HuH-7.5 (cell line): ENCODE results near the gene ABCG1.
"Not testable (repeated sequence)": the region's sequence is repeated elsewhere in the genome, so short reads cannot be mapped to it uniquely, and the experiment has no call there.

Experiments used
- DNase-seq: peaks from one replicate; pipeline ENCODE4 v3.0.0; 2011; ENCODE audit warnings: low spot score

ABCG1 gene

DNA sequence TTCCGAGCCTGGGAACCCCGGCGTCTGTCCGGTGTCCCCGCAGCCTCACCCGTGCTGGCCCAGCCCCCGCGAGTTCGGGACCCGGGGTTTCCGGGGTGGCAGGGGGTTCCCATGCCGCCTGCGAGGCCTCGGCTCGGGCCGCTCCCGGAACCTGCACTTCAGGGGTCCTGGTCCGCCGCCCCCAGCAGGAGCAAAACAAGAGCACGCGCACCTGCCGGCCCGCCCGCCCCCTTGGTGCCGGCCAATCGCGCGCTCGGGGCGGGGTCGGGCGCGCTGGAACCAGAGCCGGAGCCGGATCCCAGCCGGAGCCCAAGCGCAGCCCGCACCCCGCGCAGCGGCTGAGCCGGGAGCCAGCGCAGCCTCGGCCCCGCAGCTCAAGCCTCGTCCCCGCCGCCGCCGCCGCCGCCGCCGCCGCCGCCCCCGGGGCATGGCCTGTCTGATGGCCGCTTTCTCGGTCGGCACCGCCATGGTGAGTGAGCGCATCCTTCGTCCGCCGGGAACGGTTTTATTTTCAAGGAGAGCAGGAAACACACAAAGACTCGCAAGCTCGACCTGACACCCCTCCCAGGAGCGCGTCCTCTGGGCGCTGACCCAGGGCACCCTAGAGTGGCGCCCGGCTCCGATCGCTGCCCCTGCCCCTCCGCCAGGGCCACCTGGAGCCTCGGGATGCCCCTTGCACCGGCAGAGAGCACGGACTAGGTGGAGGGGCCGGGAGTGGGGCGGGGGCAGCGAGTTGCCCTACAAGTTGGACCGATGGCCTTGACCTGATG, at the start of gene ABCG1:
Gene ABCG1, plus strand, starts transcription at position 305 of the 770 bp plus-strand sequence. Its CDS starts 123 bp downstream, at position 428.
- DNase-seq, result peak; percentile 59

GRCh38 chr21:42169758-42170157, 49.2 kb upstream of the ABCG1 start:
- DNase-seq, result no peak

DNA sequence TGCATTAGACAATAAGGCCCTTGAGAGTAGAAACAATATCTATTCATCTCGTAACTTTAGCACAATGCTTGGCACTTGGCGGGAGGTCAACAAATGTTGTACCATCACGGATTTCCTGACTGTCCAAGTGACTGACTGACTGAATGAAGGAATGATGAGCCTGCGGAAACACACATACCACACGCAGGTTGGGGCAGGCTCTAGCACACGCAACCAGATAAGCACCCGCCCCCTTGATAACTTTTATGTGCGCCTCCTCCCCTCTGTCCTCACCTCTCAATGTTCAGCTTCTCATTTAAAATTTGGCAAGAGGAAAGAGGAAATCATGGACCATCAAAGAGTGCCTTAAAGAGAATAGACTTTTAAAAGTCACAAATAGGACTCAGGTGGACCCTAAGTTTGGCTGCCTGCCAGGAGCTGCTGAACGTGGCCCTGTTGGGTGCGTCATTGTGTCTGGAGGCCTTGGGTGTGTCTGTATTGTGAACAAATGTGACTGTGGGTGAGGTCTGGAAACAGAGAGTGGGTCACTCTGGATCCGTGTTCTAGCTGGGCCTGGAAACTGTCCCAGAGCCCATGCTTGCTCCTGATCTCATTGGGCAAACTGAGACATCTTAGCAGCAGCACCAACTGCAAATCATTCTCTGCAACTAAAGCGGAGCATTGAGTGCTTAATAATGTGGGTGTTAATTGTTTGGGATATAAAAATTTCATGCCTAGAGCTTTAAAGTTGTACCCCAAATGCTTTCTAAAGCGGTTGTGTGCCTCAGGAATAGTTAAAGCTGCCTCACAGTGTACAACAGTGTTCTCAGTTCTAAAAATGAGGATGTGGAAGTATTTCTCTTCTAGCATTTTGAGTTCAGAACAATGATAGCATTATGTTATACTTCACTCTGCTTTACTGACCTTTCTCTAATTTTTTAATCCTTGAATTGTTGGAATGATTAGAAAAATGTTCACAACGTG, 47.6 kb upstream of the ABCG1 start:
- DNase-seq, result no peak

- DNase-seq, result no peak
These were observed 46.1 kb upstream of the ABCG1 start for GRCh38 chr21:42172596-42173483.

GRCh38 chr21:42174173-42174572, 44.8 kb upstream of the ABCG1 start:
- no peak for DNase-seq

GRCh38 chr21:42175110-42175710, 43.7 kb upstream of the ABCG1 start:
- DNase-seq, result no peak

- no peak for DNase-seq
These were observed 42.1 kb upstream of the ABCG1 start for GRCh38 chr21:42176859-42177258.

DNA sequence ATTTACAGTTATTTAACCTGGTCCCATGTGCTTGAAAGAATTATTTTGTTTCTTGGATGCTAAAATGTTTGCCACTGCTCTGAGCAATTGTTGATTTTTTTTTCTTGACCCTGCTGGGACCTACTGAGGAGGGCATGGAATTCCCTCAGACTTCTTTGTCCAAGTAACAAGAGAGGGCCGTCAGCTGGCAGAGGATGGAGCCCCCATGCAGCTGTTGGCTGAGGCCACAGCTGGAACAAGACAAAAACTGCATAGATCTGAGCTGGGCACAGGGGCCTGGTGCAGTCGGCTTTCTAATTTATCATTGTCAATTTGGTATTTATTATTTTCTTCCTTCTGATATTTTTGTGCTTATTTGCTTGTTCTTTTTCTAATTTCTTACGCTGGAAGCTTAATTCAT, 39.6 kb upstream of the ABCG1 start:
- DNase-seq, result no peak

DNA sequence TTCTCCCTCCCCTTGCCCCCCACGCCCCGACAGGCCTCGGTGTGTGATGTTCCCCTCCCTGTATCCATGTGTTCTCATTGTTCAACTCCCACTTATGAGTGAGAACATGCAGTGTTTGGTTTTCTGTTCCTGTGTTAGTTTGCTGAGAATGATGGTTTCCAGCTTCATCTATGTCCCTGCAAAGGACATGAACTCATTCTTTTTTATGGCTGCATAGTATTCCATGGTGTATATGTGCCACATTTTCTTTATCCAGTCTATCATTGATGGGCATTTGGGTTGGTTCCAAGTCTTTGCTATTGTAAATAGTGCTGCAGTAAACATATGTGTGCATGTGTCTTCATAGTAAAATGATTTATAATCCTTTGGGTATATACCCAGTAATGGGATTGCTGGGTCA, 38.9 kb upstream of the ABCG1 start:
- DNase-seq, result not testable (repeated sequence)

GRCh38 chr21:42182713-42183371, 36.1 kb upstream of the ABCG1 start:
- no peak for DNase-seq

DNA sequence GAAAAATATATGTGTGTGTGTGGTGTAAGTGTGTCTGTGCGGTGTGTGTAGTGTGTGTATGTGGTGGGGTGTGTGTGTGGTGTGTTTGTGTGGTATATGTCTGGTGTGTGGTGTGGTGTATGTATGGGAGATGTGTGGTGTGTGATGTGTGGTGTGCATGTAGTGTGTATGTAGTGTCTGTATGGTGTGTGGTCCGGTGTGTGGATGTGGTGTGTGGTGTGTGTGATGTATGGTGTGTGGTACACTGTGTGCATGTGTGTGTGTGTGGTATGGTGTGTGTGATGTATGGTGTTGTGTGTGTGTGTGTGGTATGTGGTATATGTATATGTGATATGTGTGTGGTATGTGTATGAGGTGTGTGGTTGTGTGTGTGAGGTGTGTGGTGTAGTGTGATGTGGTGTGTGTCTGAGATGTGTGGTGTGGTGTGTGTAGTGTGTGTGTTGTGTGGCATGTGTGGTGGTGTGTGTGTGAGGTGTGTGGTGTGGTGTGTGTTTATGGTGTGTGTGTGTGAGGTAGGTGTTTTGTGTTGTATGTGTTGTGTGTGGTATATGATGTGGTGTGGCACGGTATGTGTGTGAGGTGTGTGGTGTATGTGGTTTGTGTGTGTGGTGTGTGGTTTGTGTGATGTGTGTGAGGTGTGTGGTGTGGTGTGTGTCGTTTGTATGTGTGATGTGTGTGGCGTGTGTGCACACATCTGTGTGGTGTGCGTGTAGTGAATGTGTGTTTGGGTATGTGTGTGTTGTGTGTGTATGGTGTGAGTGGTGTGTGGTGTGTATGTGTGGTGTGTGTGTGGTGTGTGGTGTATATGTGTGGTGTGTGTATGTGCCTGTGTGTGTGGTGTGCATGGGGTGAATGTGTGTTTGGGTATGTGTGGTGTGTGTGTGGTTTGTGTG, 35.3 kb upstream of the ABCG1 start:
- no peak for DNase-seq

- DNase-seq, result no peak
These were observed 32.3 kb upstream of the ABCG1 start for GRCh38 chr21:42186591-42186990.

- DNase-seq, result no peak
These were observed 30.8 kb upstream of the ABCG1 start for GRCh38 chr21:42187976-42188653.

DNA sequence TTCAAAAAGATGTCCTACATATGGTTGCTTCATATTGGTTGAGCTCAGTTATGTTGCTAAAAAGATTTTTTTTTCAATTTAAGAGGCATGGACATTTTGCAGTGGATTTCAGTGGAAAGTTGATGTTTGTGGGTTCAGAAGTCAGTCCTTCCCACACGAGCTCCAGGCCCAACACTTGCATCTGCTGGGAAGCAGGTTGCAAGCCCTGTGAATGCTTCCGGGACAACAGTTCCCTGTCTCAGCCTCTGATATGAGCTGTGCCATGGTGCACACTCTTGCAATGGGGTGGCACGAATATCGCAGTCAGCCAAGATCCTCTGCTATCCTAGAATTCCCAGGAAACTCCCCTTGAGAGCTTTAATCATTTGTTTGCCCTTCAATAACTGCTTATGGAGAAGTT, 30.3 kb upstream of the ABCG1 start:
- DNase-seq, result no peak

DNA sequence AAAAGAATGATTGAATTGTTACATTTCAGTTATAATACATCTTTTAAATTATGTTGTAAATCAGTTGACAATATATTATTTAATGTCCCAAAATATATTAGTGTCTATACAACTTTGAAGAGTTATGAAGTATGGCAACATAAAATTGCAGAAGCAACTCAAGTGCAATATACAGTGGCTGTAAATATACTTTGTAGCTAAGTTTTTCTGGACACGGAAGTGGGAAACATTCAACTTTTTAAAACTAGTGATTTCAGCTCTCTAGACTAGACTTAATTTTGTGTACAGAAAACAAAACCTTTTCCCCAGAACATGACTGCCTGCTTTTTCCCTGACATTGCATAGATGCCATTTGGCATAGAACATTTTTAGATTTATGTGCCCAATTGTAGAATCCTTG, 29.5 kb upstream of the ABCG1 start:
- DNase-seq, result no peak

GRCh38 chr21:42189860-42190485, 29.0 kb upstream of the ABCG1 start:
- DNase-seq, result no peak

GRCh38 chr21:42190486-42190863, 28.5 kb upstream of the ABCG1 start:
- DNase-seq, result no peak

DNA sequence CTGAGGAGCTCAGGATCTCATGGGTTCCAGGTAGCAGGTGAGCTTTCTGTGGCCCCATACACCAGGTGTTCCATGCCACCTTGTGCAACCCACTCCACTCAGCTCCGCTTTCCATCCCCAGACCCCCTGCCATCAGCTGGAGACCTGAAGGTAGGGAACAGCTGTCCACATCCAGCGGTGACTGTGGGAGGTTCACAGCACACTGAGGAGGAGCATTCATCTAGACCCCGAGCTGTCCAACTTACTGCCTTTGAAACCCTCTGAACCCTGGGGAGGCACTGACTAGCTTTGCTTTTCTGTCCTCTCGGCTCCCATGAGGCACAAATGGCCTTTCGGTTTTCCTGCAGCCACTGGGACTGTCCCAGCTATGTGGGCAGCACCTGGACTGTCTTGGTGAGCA, 27.9 kb upstream of the ABCG1 start:
- no peak for DNase-seq
